GM10266 (cell line): ENCODE measurements around the gene AFMID.

ENCODE experiments used
- DNase-seq: peaks from one replicate; pipeline ENCODE4 v3.0.0; 2012; ENCODE audit errors: extremely low spot score
- TF ChIP-seq, protein P1 (sequence below): IDR thresholded peaks from 2 replicates; pipeline ENCODE4 v1.5.1; 2012; ENCODE audit warnings: mild to moderate bottlenecking, low read depth; ENCODE audit not compliant: control insufficient read depth, insufficient read depth; ENCODE audit errors: missing control alignments

The AFMID gene

DNA sequence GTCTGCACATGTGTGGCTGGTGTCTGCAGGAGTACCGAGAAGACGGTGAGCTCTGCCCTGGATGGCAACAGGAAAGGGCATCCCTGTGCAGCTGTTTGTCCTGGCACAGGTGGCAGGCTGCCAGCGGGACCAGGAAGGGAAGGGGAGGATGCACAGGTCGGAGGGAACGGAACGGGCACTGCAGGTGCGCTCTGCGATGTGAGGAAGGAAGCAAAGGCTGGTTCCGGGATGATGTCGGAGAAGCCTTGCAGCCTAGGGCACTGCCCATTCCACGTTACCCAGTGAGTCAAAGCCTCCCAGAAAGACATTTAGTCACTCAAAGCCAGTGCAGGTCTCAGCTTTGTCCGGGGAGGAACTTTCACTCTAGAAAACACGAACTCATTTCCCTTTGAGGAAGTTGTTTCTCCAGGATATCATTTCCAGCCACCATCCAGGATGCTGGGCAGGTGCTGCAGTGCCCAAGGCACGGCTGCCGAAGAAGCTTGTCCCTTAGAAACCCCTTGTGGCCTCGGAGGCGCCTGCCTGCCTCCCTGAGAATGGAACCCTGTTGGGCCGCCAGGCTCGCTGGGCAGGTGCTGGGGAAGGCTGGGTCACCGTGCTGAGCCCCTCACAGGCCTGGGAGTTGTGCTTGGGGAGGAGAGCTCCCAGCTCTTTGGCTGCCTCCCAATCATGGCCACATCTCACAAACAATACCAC, 39.7 kb downstream of the AFMID start:
- TF ChIP-seq, protein P1, sequence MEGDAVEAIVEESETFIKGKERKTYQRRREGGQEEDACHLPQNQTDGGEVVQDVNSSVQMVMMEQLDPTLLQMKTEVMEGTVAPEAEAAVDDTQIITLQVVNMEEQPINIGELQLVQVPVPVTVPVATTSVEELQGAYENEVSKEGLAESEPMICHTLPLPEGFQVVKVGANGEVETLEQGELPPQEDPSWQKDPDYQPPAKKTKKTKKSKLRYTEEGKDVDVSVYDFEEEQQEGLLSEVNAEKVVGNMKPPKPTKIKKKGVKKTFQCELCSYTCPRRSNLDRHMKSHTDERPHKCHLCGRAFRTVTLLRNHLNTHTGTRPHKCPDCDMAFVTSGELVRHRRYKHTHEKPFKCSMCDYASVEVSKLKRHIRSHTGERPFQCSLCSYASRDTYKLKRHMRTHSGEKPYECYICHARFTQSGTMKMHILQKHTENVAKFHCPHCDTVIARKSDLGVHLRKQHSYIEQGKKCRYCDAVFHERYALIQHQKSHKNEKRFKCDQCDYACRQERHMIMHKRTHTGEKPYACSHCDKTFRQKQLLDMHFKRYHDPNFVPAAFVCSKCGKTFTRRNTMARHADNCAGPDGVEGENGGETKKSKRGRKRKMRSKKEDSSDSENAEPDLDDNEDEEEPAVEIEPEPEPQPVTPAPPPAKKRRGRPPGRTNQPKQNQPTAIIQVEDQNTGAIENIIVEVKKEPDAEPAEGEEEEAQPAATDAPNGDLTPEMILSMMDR = no peak
- no peak for DNase-seq

DNA sequence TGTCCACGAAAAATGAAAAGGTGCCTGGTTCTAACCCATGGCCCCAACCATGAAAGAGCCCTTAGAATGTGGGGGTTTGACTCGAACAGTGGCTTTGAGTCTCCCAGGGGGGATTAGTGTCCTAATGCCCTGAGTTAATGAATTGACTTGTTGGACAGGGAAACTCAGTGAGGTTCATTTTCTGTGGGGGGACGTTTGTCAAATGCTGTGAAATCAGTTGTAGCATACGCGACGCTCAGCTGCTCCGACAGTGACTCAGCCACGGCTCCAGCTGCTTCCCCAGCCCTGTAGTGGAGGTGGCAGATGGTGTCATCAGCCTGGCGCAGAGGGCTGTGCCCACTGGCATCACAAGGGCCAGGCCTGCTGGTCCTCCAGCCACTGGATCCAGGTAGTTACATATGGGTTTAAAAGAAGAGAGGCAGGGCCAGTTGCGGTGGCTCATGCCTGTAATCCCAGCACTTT, 40.3 kb downstream of the AFMID start:
- TF ChIP-seq, protein P1 = no peak
- DNase-seq = no peak

DNA sequence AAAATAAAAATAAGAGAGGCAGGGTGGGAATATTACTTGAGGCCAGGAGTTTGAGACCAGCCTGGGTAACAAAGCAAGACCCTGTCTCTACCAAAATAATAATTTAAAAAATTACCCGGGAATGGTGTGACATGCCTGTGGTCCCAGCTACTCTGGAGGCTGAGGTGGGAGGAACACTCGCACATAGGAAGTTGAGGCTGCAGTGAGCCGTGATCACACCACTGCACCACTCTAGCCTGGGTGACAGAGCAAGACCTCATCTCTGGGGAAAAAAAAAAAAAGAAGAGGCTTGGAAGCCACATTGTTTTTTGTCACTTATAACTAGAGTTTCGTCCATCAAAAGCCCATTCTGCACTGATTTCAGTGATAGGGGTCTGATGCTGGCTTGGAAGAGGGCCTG, 41.0 kb downstream of the AFMID start:
- no peak for DNase-seq
- TF ChIP-seq, protein P1 = no peak

DNA sequence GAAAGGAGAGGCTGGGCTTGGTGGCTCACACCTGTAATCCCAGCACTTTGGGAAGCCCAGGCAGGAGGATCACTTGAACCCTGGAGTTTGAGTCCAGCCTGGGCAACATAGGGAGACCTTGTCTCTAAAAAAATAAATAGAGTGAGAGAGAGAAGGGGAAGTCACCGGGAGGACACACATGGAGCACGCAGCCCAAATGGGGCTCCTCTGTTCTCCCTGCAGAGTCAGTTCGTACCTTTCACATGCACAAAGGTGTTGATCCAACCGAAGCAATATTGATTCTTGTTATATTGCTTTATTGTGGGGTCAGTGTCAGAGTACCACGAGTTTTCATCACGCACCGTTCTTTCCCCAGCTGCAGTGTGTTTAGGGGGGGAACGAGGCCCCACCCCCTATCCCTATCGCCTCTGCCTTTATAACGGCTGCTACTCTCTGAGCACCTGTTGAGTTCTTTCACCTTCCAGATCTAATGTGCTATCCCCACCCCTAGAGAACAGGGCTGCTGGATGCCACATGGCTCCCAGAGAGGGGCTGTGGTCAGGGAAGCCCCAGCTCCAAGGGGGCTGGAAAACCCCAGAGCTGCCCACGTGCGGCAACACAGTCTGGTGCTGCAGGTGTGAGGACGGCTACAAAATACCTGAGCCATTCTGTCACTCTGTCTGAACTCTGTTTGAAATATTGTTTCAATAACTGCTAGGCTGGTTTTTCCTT, 43.2 kb downstream of the AFMID start:
- DNase-seq = no peak
- TF ChIP-seq, protein P1 = no peak

DNA sequence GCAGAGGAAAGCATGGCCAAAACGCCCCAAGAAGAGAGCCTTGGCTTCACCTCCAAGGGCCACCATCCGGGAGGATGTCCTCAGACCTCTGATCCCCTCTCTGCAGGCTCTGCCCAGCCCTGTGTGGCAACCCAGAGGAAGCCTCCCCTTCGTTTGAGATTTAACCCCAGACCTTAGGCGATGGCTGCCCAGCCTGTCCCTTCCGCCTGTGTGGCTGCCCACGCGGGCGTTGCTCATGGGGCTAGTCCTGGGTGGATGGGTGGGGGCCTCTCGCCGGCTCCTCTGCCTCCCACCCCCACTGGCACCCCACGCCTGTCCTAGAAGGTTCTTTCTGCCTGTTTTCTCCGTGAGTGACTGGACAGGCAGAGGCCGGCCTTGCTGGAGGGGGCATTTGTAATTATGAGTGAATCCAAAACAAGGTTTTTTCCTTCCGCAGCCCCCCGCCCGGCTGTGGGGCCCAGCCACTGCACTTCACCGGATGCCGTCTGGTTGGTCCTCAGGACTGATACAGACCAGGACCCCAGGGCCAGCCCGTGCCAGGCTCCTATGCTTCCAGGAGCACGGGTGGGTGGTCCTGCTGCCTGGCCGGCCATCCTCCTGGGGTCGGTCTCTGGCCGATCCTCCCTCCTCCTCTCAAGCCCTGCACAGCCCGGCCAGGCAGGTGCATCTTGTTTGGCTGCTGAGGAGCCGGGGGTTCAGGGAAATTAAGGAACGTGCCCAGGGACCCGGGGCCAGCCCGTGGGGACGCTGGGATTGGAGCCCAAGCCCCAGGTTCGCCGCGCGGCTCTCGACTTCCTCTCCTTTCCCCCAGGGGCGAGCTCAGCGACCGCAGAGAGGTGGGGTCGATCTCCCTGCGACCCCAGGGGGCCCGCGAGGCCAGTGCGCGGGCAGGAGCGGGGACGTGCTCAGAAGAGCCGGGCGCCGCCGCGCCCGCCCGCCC, 44.1 kb downstream of the AFMID start, which contains the start of gene TMEM235:
Gene TMEM235, plus strand, starts transcription at position 636 of the 940 bp plus-strand sequence. CDS start 393 bp downstream, outside the sequence.
- DNase-seq = no peak
- TF ChIP-seq, protein P1 = no peak

DNA sequence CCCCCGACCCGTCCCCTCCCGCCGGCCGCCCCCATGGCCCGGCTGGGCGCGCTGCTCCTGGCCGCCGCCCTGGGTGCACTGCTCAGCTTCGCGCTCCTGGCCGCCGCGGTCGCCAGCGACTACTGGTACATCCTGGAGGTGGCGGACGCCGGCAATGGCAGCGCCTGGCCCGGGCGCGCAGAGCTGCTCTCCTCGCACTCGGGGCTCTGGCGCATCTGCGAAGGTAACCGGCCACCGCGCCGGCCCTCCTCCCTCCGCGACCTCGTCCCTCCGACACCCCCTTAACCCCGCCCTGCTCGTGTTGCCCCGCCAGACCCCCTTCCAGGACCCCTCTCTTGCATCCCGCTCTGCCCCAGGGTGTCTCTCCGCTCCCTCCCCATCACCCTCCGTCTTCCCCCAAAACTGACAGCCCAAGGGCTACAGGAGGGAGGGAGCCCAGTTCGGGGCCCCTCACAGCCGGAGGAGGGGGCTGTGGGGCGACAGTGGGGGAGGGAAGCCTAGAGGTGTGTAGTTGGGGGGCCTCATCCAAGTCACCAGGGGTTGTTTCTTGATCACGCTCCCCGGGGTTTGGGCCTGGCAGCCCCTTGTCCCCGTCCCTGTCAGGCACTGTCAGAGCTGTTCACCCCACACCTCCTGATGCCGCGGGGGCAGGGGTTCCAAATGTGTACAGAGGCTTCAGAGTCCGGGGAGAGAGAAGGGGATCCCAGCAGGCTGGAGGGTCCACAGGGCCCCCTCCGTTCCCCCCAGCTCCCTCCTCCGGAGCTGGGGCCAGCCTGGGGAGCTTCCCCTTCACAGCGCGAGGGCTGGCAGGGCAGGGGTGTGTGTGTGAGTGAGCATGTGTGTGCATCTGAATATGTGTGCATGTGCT, 45.1 kb downstream of the AFMID start:
- TF ChIP-seq, protein P1 = no peak

More for the DNA sequence above, 45.1 kb downstream of the AFMID start:
- no peak for DNase-seq
